ENCODE data around the gene RPL37A. TPM values are rescaled to one million over a fixed set of nuclear protein-coding genes. Genes with fewer than 3 reads are reported as not detected.

Gene RPL37A
- total and polyA plus RNA-seq, 9 of the 15 experiments (the other 6 are each of a cell fraction or from before 2014, with no cell fraction given) = 1,938 to 3,349 (median 2,436) TPM

GRCh38 chr2:216505133-216506106, 6.8 kb downstream of the RPL37A start:
- peaks cover 36% of the 10 kb centered on the region for H3K79me2 ChIP-seq (ENCODE audit: control insufficient read depth, insufficient read depth, low read length)
- POLR2A ChIA-PET = interaction anchor here (0.5 to 3.1 kb wide), 3 partner anchors 12 to 107 kb away, joined by 3 to 11 read pairs (median 4); no protein-coding TSS in a partner anchor
- intact Hi-C loops (cut with micrococcal nuclease) (no loop called here), in situ Hi-C loops (cut with MboI) (no loop called here)
- CTCF ChIA-PET (ENCODE audit: low intra/inter-chr PET ratio) = no interaction called here
- H3K27ac ChIP-seq (ENCODE audit: extremely low read depth, low read depth, low read length) = no peak overlapping the region
- ATAC-seq (no peak; the same call in 1 of the 3 replicates), FAIRE-seq (no peak), DNase-seq (ENCODE audit: extremely low read depth in 1 of 4, low spot score in 3 of 4) (no peak)
- no peak overlapping the region for H3K4me2 ChIP-seq (ENCODE audit: insufficient read depth, low read length)
- peaks cover 10% of the 10 kb centered on the region for H3K9me1 ChIP-seq (ENCODE audit: control insufficient read depth, insufficient read depth, low read length)
- peaks cover 27% of the 10 kb centered on the region for H4K20me1 ChIP-seq (replicated peaks; ENCODE audit: control insufficient read depth, insufficient read depth, low read length)
- H2AFZ ChIP-seq (ENCODE audit: low read depth, low read length) = no peak overlapping the region
- no peaks in the 10 kb centered on the region for H3K27me3 ChIP-seq (ENCODE audit: control insufficient read depth in 2 of 2, insufficient read depth in 2 of 2, low read length in 2 of 2)
- no peak overlapping the region for H3K4me3 ChIP-seq
- BruUV-seq (replicated peaks) = no TSS peak
- no peak overlapping the region for H3K9ac ChIP-seq (ENCODE audit: insufficient read depth in 1 of 2, low read depth in 2 of 2, low read length in 2 of 2)
- 77% methylated on average over 12 of the region's 15 CpGs for WGBS (ENCODE audit: insufficient coverage, low coverage, missing lambda C conversion rate)
- H3K36me3 ChIP-seq (ENCODE audit: control insufficient read depth, insufficient read depth, low read length) = peaks cover 67% of the 10 kb centered on the region
- peaks cover 0 to 2% of the 10 kb centered on the region in 2 experiments; a peak in 3 of 5 replicates for H3K4me1 ChIP-seq (replicated peaks in 1 of 2; ENCODE audit: control insufficient read depth in 2 of 2, insufficient read depth in 2 of 2, low read length in 2 of 2)
- no peaks in the 10 kb centered on the region for H3K9me3 ChIP-seq (replicated peaks; ENCODE audit: control insufficient read depth, insufficient read depth, low read depth, low read length)
- TF ChIP-seq HNRNPL (IDR thresholded peaks at IDR 0.05; ENCODE audit: low read depth, low read length) = no peak
- no peak for TF ChIP-seq SMAD4 (CRISPR knock-in tag; conservative IDR thresholded peaks at IDR 0.05)
- TF ChIP-seq CBFA2T2 (conservative IDR thresholded peaks at IDR 0.05) = no peak
- TF ChIP-seq SMARCA5 (IDR thresholded peaks at IDR 0.05) = no peak
- TF ChIP-seq CREM (IDR thresholded peaks at IDR 0.05; ENCODE audit: low read depth) = no peak
- no peak for TF ChIP-seq RBM15 (IDR thresholded peaks at IDR 0.05; ENCODE audit: insufficient read depth, low read length)
- TF ChIP-seq MTA3 (IDR thresholded peaks at IDR 0.05; ENCODE audit: borderline replicate concordance) = no peak
- TF ChIP-seq ZNF449 (CRISPR knock-in tag; IDR thresholded peaks at IDR 0.05) = no peak
- TF ChIP-seq ZSCAN29 (IDR thresholded peaks at IDR 0.05) = no peak
- peak; percentile 68 for TF ChIP-seq SUPT5H (IDR thresholded peaks at IDR 0.05)
- TF ChIP-seq SNAPC5 (CRISPR knock-in tag; IDR thresholded peaks at IDR 0.05) = no peak
- TF ChIP-seq HDAC2 (IDR thresholded peaks at IDR 0.05) = no peak
- TF ChIP-seq ARNT (IDR thresholded peaks at IDR 0.05) = no peak
- no peak for TF ChIP-seq ZNF444 (CRISPR knock-in tag; IDR thresholded peaks at IDR 0.05)
- no peak for TF ChIP-seq ATF7 (IDR thresholded peaks at IDR 0.05)
- TF ChIP-seq POLR2B (IDR thresholded peaks at IDR 0.05; ENCODE audit: low read depth, partially characterized antibody) = peak; percentile 56
- TF ChIP-seq EWSR1 (IDR thresholded peaks at IDR 0.05; ENCODE audit: borderline replicate concordance, low read depth, partially characterized antibody) = no peak
- no peak for TF ChIP-seq KAT2B (IDR thresholded peaks at IDR 0.05; ENCODE audit: low read depth, low read length)
- TF ChIP-seq ZBTB12 (CRISPR knock-in tag; IDR thresholded peaks at IDR 0.05) = no peak
- TF ChIP-seq NRF1 (conservative IDR thresholded peaks at IDR 0.05 in 1 of 2, IDR thresholded peaks at IDR 0.05 in 1 of 2) = no peak
- TF ChIP-seq E2F3 (CRISPR knock-in tag; IDR thresholded peaks at IDR 0.05) = no peak
- TF ChIP-seq POLR2AphosphoS5 (IDR thresholded peaks at IDR 0.05; ENCODE audit: control insufficient read depth, insufficient read depth, low read depth, low read length) = peak; percentile 11; the same call in 1 of the 2 replicates
- no peak for TF ChIP-seq NUFIP1 (IDR thresholded peaks at IDR 0.05; ENCODE audit: partially characterized antibody)
